ENCODE measurements around the gene ZC3H6.

The ZC3H6 gene

GRCh38 chr2:112317303-112318158, 42.1 kb downstream of the ZC3H6 start:
- no peak for TF ChIP-seq CTCF (IDR thresholded peaks at IDR 0.05; ENCODE audit: extremely low read depth, insufficient read depth, missing control alignments)
- in situ Hi-C loops (cut with MboI; ENCODE audit: low pct_unique_long_range_greater_than_20kb, low sequenced_read_pairs, unreplicated experiment) = no loop called here
- no peak for DNase-seq (ENCODE audit: low spot score)

- no peak for DNase-seq (ENCODE audit: low spot score)
- no peak for TF ChIP-seq CTCF (IDR thresholded peaks at IDR 0.05; ENCODE audit: extremely low read depth, insufficient read depth, missing control alignments)
- in situ Hi-C loops (cut with MboI; ENCODE audit: low pct_unique_long_range_greater_than_20kb, low sequenced_read_pairs, unreplicated experiment) = no loop called here
These were observed 43.1 kb downstream of the ZC3H6 start for GRCh38 chr2:112318515-112318914.

- in situ Hi-C loops (cut with MboI; ENCODE audit: low pct_unique_long_range_greater_than_20kb, low sequenced_read_pairs, unreplicated experiment) = no loop called here
- no peak for TF ChIP-seq CTCF (IDR thresholded peaks at IDR 0.05; ENCODE audit: extremely low read depth, insufficient read depth, missing control alignments)
- DNase-seq (ENCODE audit: low spot score) = no peak
These were observed 46.3 kb downstream of the ZC3H6 start for GRCh38 chr2:112321375-112322320.

GRCh38 chr2:112322919-112323318, 47.5 kb downstream of the ZC3H6 start:
- TF ChIP-seq CTCF (IDR thresholded peaks at IDR 0.05; ENCODE audit: extremely low read depth, insufficient read depth, missing control alignments) = no peak
- in situ Hi-C loops (cut with MboI; ENCODE audit: low pct_unique_long_range_greater_than_20kb, low sequenced_read_pairs, unreplicated experiment) = no loop called here
- DNase-seq (ENCODE audit: low spot score) = no peak

GRCh38 chr2:112332123-112332696, 56.8 kb downstream of the ZC3H6 start:
- DNase-seq (ENCODE audit: low spot score) = no peak
- no peak for TF ChIP-seq CTCF (IDR thresholded peaks at IDR 0.05; ENCODE audit: extremely low read depth, insufficient read depth, missing control alignments)
- in situ Hi-C loops (cut with MboI; ENCODE audit: low pct_unique_long_range_greater_than_20kb, low sequenced_read_pairs, unreplicated experiment) = no loop called here

- DNase-seq (ENCODE audit: low spot score) = no peak
- in situ Hi-C loops (cut with MboI; ENCODE audit: low pct_unique_long_range_greater_than_20kb, low sequenced_read_pairs, unreplicated experiment) = no loop called here
- TF ChIP-seq CTCF (IDR thresholded peaks at IDR 0.05; ENCODE audit: extremely low read depth, insufficient read depth, missing control alignments) = no peak
These were observed 60.2 kb downstream of the ZC3H6 start for GRCh38 chr2:112335600-112335999.

Data from GM13977 (cell line).